GM12801 (cell line): ENCODE results near the gene MGAT5B.

Experiments
- CTCF ChIP-seq: IDR thresholded peaks from one replicate; pipeline ENCODE4 v1.5.1; 2011; ENCODE audit warnings: control low read depth; ENCODE audit not compliant: insufficient read length; ENCODE audit errors: extremely low read depth

Gene MGAT5B

GRCh38 chr17:76843703-76844484 lies 24.3 kb upstream of the MGAT5B start:
- no peak for TF ChIP-seq CTCF

- no peak for TF ChIP-seq CTCF
Measured at GRCh38 chr17:76844485-76844829, 23.7 kb upstream of the MGAT5B start.

- TF ChIP-seq CTCF: no peak
Measured at GRCh38 chr17:76844846-76845245, 23.4 kb upstream of the MGAT5B start.

- TF ChIP-seq CTCF: no peak
Measured at GRCh38 chr17:76845541-76846017, 22.6 kb upstream of the MGAT5B start.

GRCh38 chr17:76847031-76847430 lies 21.2 kb upstream of the MGAT5B start:
- no peak for TF ChIP-seq CTCF

GRCh38 chr17:76848670-76849069 lies 19.5 kb upstream of the MGAT5B start:
- no peak for TF ChIP-seq CTCF

GRCh38 chr17:76852843-76853242 lies 15.4 kb upstream of the MGAT5B start:
- TF ChIP-seq CTCF: no peak

- TF ChIP-seq CTCF: no peak
Measured at GRCh38 chr17:76855105-76855504, 13.1 kb upstream of the MGAT5B start.
